HG03139 (cell line): ENCODE results near the gene SDHAF2.

Experiments used
- ATAC-seq: cut with Tn5 transposase; IDR thresholded peaks from one replicate; pipeline ENCODE4 v1.9.1; 2021; ENCODE audit not compliant: unreplicated experiment

SDHAF2 gene

DNA sequence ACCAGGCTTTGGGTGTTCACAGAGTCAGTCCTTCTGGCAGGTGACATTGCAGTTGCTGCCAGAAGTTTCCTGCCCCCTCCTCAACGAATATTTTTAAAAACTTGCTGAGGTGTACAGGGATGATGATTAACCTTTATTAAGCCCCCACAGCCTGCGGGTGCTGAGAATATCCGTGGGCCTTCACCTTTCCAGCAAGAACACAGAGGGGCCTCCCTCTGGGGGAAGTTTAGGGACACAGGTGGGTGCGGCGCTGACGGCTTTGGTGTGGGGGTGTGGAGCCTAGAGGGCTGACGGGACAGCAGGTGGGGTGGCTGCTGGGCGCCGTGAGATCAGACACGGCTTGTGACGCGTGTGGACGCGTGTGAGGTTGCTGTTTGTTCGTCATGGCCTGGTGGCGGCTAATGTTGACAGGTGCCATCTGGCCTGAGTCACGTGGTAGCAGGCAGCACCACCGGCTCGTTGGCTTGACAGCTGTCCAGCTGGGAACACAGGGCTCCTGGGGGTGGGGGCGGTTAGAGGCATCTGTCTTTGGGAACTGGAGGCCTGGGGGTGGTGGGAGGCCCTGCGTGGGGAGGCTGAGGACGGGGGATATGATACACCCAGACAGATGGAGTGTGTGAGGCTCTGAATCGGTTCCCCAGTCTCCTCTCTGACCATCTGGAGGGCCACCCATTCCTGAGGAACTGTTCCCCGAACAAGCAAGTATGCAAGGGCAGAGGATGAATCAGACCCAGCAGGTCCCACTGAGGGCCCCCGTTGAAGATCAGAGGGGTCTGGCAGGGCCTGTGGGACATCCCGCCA, 66.1 kb downstream of the SDHAF2 start:
- no peak for ATAC-seq
